Prostate gland (tissue), 2 donors: Measurements from ENCODE around the gene LDLRAD4. TPM values are rescaled to one million over a fixed set of nuclear protein-coding genes. Genes with fewer than 3 reads are reported as not detected.

Source experiments
- DNase-seq: peaks from one replicate; pipeline ENCODE4 v3.0.0-alpha.2; 2019; ENCODE audit warnings: low spot score
- H3K27ac ChIP-seq, 2 donors: fragments of 200-600 bp; sonication (generic); 2 replicates each; pipeline ENCODE4 v1.5.1; 2017 to 2019
- H3K27me3 ChIP-seq: fragments of 200-600 bp; sonication (generic); replicated peaks from 2 replicates; pipeline ENCODE4 v1.5.1; 2019; ENCODE audit not compliant: insufficient read depth
- H3K36me3 ChIP-seq, 2 donors: fragments of 200-600 bp; sonication (generic); 1 replicate in 1 of 2; 2 replicates in 1 of 2; pipeline versions ENCODE4 v1.5.1 to v1.8.1; 2017 to 2019
- H3K4me1 ChIP-seq: fragments of 200-600 bp; sonication (generic); replicated peaks from 2 replicates; pipeline ENCODE4 v1.5.1; 2019
- H3K4me3 ChIP-seq, 2 donors: fragments of 200-600 bp; sonication (generic); 2 replicates each; pipeline ENCODE4 v1.5.1; 2017 to 2019
- H3K9me3 ChIP-seq: fragments of 200-600 bp; sonication (generic); 2 replicates; pipeline ENCODE4 v1.5.1; 2017
- POLR2A ChIP-seq: fragments of 450-650 bp; IDR thresholded peaks from one replicate; pipeline ENCODE4 v1.6.1; 2016; ENCODE audit warnings: antibody characterized with exemption, mild to moderate bottlenecking
- POLR2AphosphoS5 ChIP-seq: sonication (generic); formaldehyde crosslinking; IDR thresholded peaks from one replicate; pipeline ENCODE4 v1.6.1; 2017; ENCODE audit warnings: antibody characterized with exemption
- WGBS: methylation state at CpG from one replicate; pipeline ENCODE4 v1.1.5; 2018; 5-methylcytosine and 5-hydroxymethylcytosine counted together
- intact Hi-C: fragments of 100-400 bp; cut with DNase I; formaldehyde crosslinking; loops from one replicate; pipeline ENCODE4 v1.14.2; 2022
- total RNA-seq, 2 donors: library from RNA; depleted of rRNA; stranded (reverse); fragments of >200 nt; gene quantifications; one replicate each; pipeline ENCODE4 v1.1.0, GENCODE V29; 2016
- TF ChIP-seq, protein P1 (sequence below), 4 experiments: fragments of 200-600 bp in 2 of 4; fragments of 450-650 bp in 2 of 4; sonication (generic) in 2 of 4; IDR thresholded peaks; 1 replicate in 3 of 4; 2 replicates in 1 of 4; pipeline ENCODE4 v1.5.1; 2016 to 2019; ENCODE audit warnings: antibody characterized with exemption in 4 of 4, mild to moderate bottlenecking in 2 of 4, moderate library complexity in 2 of 4

LDLRAD4 gene
- total RNA-seq, 2 donors from 2014 or later: 59.9 to 107 TPM

- Histone ChIP-seq H3K27ac (no peak overlapping the region), H3K27me3 (no peaks in the 10 kb centered on the region), H3K9me3 (no peaks in the 10 kb centered on the region), H3K4me1 (no peaks in the 10 kb centered on the region), H3K4me3 (no peak overlapping the region), H3K36me3 (no peaks in the 10 kb centered on the region)
- no peak for DNase-seq
- intact Hi-C loops: loop anchor here (10.0 kb wide), 2 partner anchors 167 to 357 kb away; no protein-coding TSS in a partner anchor
- WGBS: 90% methylated on average over 23 of the region's 23 CpGs
- TF ChIP-seq POLR2A: no peak
- TF ChIP-seq, protein P1, sequence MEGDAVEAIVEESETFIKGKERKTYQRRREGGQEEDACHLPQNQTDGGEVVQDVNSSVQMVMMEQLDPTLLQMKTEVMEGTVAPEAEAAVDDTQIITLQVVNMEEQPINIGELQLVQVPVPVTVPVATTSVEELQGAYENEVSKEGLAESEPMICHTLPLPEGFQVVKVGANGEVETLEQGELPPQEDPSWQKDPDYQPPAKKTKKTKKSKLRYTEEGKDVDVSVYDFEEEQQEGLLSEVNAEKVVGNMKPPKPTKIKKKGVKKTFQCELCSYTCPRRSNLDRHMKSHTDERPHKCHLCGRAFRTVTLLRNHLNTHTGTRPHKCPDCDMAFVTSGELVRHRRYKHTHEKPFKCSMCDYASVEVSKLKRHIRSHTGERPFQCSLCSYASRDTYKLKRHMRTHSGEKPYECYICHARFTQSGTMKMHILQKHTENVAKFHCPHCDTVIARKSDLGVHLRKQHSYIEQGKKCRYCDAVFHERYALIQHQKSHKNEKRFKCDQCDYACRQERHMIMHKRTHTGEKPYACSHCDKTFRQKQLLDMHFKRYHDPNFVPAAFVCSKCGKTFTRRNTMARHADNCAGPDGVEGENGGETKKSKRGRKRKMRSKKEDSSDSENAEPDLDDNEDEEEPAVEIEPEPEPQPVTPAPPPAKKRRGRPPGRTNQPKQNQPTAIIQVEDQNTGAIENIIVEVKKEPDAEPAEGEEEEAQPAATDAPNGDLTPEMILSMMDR (IDR thresholded peaks at IDR 0.05): no peak
- TF ChIP-seq POLR2AphosphoS5: no peak
Observed at GRCh38 chr18:13621446-13621849, 402.9 kb downstream of the LDLRAD4 start.

DNA sequence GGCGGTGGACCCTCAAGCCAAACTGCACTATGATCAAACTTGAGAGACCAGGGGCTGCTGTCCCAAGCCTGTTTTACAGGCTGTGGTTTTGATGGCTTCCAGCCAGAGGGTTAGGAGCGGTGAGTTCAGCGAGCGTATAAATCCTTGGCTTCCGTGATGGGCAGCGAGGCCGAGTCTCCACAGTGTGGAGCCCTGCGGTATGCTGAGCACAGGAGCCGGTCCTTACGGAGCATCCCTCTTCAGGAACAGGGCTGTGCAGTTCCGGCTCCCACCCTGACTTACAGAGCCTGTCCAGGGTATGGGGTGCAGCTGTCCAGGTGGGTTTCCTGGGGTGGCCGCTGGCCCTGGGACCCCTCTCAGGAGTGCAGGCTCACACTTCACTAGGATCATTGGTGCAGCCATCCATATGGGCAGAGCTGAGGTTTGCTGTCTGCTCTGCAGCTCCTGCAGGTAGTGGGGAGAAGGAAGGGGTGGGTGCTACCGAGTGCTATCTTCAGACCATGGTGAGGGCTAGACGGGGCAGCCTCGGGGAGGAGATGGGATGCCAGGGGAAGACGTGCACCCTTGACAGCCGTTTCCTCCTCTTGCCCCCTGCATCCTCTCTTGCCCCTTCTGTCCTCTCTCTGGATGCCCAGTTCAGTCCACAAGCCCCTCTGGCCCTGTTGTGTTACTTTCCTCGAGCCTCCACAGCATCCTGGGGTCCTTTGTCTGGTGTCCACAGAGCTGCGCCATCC lies 403.5 kb downstream of the LDLRAD4 start:
- H3K27me3 ChIP-seq: no peaks in the 10 kb centered on the region
- H3K4me3 ChIP-seq: no peak overlapping the region
- 65% methylated on average over 19 of the region's 19 CpGs for WGBS
- H3K36me3 ChIP-seq: no peaks in the 10 kb centered on the region
- H3K27ac ChIP-seq: no peak overlapping the region
- no peaks in the 10 kb centered on the region for H3K9me3 ChIP-seq
- TF ChIP-seq, protein P1 (IDR thresholded peaks at IDR 0.05): no peak
- TF ChIP-seq POLR2AphosphoS5: no peak
- TF ChIP-seq POLR2A: no peak
- intact Hi-C loops: loop anchor here (10.0 kb wide), 2 partner anchors 167 to 357 kb away; no protein-coding TSS in a partner anchor
- H3K4me1 ChIP-seq: no peaks in the 10 kb centered on the region
- DNase-seq: no peak

- Histone ChIP-seq H3K4me3 (no peak overlapping the region), H3K9me3 (no peaks in the 10 kb centered on the region), H3K36me3 (no peaks in the 10 kb centered on the region), H3K4me1 (no peaks in the 10 kb centered on the region), H3K27me3 (no peaks in the 10 kb centered on the region), H3K27ac (no peak overlapping the region)
- intact Hi-C loops: loop anchor here (10.0 kb wide), 2 partner anchors 168 to 358 kb away; no protein-coding TSS in a partner anchor
- DNase-seq: no peak
- no peak for TF ChIP-seq POLR2A
- no peak for TF ChIP-seq POLR2AphosphoS5
- TF ChIP-seq, protein P1 (IDR thresholded peaks at IDR 0.05): no peak
- 92% methylated on average over 8 of the region's 8 CpGs for WGBS
Observed at GRCh38 chr18:13622751-13623150, 404.2 kb downstream of the LDLRAD4 start.

GRCh38 chr18:13623348-13623747 lies 404.8 kb downstream of the LDLRAD4 start:
- Histone ChIP-seq H3K36me3 (no peaks in the 10 kb centered on the region), H3K4me1 (no peaks in the 10 kb centered on the region), H3K27ac (no peak overlapping the region), H3K9me3 (no peaks in the 10 kb centered on the region), H3K4me3 (no peak overlapping the region), H3K27me3 (no peaks in the 10 kb centered on the region)
- TF ChIP-seq POLR2AphosphoS5 (no peak), POLR2A (no peak)
- TF ChIP-seq, protein P1 (IDR thresholded peaks at IDR 0.05): no peak
- intact Hi-C loops: loop anchor here (10.0 kb wide), 2 partner anchors 169 to 359 kb away; no protein-coding TSS in a partner anchor
- DNase-seq: no peak
- WGBS: 67% methylated on average over 10 of the region's 10 CpGs

DNA sequence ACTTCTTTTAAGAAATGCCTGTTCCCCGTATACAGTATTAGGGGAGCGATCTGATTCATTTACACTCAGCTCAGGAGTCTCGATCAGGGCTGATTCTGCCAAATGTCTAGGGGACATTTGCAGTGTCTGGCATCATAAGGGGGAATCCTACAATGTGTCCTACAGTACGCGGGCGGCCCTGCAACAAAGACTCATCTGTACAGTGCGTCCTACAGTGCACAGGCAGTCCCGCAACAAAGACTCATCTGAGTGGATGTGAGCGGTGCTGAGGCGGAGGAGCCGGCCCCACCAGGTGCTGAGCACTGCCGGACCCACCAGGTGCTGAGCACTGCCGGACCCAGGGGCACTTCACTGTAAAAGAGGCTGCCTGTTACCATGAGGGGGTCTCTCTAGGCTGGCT lies 405.3 kb downstream of the LDLRAD4 start:
- DNase-seq: no peak
- Histone ChIP-seq H3K9me3 (no peaks in the 10 kb centered on the region), H3K36me3 (no peaks in the 10 kb centered on the region), H3K27ac (no peak overlapping the region), H3K4me1 (no peaks in the 10 kb centered on the region), H3K27me3 (no peaks in the 10 kb centered on the region), H3K4me3 (no peak overlapping the region)
- TF ChIP-seq, protein P1 (IDR thresholded peaks at IDR 0.05): no peak
- no peak for TF ChIP-seq POLR2A
- no peak for TF ChIP-seq POLR2AphosphoS5
- intact Hi-C loops: loop anchor here (10.0 kb wide), 2 partner anchors 169 to 359 kb away; no protein-coding TSS in a partner anchor
- WGBS: 97% methylated on average over 13 of the region's 13 CpGs
